Naive thymus-derived CD4-positive, alpha-beta T cell (primary cell): Measurements from ENCODE around the gene UBL7. TPM values are rescaled to one million over a fixed set of nuclear protein-coding genes. Genes with fewer than 3 reads are reported as not detected.
A peak's percentile ranks its signal among the peaks of the same experiment; 100 is the strongest.

Source experiments
- ATAC-seq: fragments of 150-1000 bp; cut with Tn5 transposase; 2 replicates; pipeline ENCODE4 v1.10.0; 2021; ENCODE audit warnings: mild to moderate bottlenecking, moderate library complexity
- CTCF ChIA-PET: fragments of 350-600 bp; sonication (Branson Sonifier 250); formaldehyde crosslinking; loops from one replicate; lab custom pipeline; 2021; ENCODE audit warnings: antibody characterized with exemption; lab: Charles Lee
- POLR2A ChIA-PET: fragments of 350-600 bp; sonication (Branson Sonifier 250); formaldehyde crosslinking; loops from one replicate; lab custom pipeline; 2021; ENCODE audit warnings: antibody characterized with exemption, inconsistent platforms; lab: Charles Lee
- DNase-seq, 9 donors: peaks; one replicate each; pipeline versions ENCODE4 v3.0.0 to v3.0.0-alpha.2; 2020 to 2022; ENCODE audit warnings: mixed read lengths in 1 of 9
- H3K27ac ChIP-seq: one replicate; pipeline ENCODE4 v1.7.0; 2013; ENCODE audit warnings: mild to moderate bottlenecking, low read depth, low read length, moderate library complexity
- H3K27me3 ChIP-seq, 2 donors: one replicate each; pipeline ENCODE4 v1.7.0; 2013; ENCODE audit warnings: low read length in 2 of 2, mild to moderate bottlenecking in 2 of 2, moderate library complexity in 2 of 2; ENCODE audit not compliant: control insufficient read depth in 2 of 2, insufficient read depth in 2 of 2
- H3K36me3 ChIP-seq, 3 experiments: 1 replicate in 2 of 3; 2 replicates in 1 of 3; pipeline ENCODE4 v1.7.0; 2013; ENCODE audit warnings: low read length in 3 of 3, mild to moderate bottlenecking in 3 of 3, moderate library complexity in 1 of 3; ENCODE audit not compliant: insufficient read depth in 3 of 3, control insufficient read depth in 2 of 3
- H3K4me1 ChIP-seq, 2 donors: one replicate each; pipeline ENCODE4 v1.7.0; 2013; ENCODE audit warnings: low read length in 2 of 2, mild to moderate bottlenecking in 2 of 2, moderate library complexity in 1 of 2; ENCODE audit not compliant: control insufficient read depth in 2 of 2, insufficient read depth in 2 of 2
- H3K4me3 ChIP-seq: 2 replicates; pipeline ENCODE4 v1.7.0; 2013; ENCODE audit warnings: mild to moderate bottlenecking, low read length
- H3K9me3 ChIP-seq, 3 experiments: 1 replicate in 2 of 3; 2 replicates in 1 of 3; pipeline ENCODE4 v1.7.0; 2013; ENCODE audit warnings: low read length in 3 of 3; ENCODE audit not compliant: control insufficient read depth in 2 of 3
- H3K27ac Mint-ChIP-seq, 9 donors: one replicate each; pipeline ENCODE4 v1.8.0; 2020 to 2022; ENCODE audit warnings: mixed read lengths in 9 of 9, mild to moderate bottlenecking in 8 of 9, moderate library complexity in 5 of 9, inconsistent platforms in 2 of 9
- H3K27me3 Mint-ChIP-seq, 5 donors: one replicate each; pipeline ENCODE4 v1.8.0; 2021 to 2022; ENCODE audit warnings: mixed read lengths in 5 of 5, mild to moderate bottlenecking in 1 of 5
- H3K36me3 Mint-ChIP-seq, 5 donors: one replicate each; pipeline ENCODE4 v1.8.0; 2020 to 2022; ENCODE audit warnings: mixed read lengths in 5 of 5, mild to moderate bottlenecking in 3 of 5, inconsistent platforms in 1 of 5
- H3K4me1 Mint-ChIP-seq, 7 donors: one replicate each; pipeline ENCODE4 v1.8.0; 2020 to 2022; ENCODE audit warnings: mixed read lengths in 7 of 7, mild to moderate bottlenecking in 3 of 7, inconsistent platforms in 1 of 7
- H3K4me3 Mint-ChIP-seq, 10 donors: one replicate each; pipeline ENCODE4 v1.8.0; 2020 to 2022; ENCODE audit warnings: mild to moderate bottlenecking in 10 of 10, mixed read lengths in 10 of 10, moderate library complexity in 6 of 10, inconsistent platforms in 2 of 10
- H3K9me3 Mint-ChIP-seq, 11 donors: one replicate each; pipeline ENCODE4 v1.8.0; 2020 to 2022; ENCODE audit warnings: mixed read lengths in 11 of 11, mild to moderate bottlenecking in 4 of 11, inconsistent platforms in 1 of 11, moderate library complexity in 1 of 11
- intact Hi-C, 2 donors: fragments of 100-400 bp; cut with micrococcal nuclease; formaldehyde crosslinking; loops; one replicate each; pipeline ENCODE4 v1.15.1; 2023
- polyA plus RNA-seq, 2 donors: library from polyadenylated mRNA; unstranded; fragments of 300-500 nt; fragmentation: Illumina TruSeq; gene quantifications; one replicate each; pipeline ENCODE4 v1.2.3, GENCODE V29; 2021
- total RNA-seq, 6 experiments: library from RNA in 5 of 6; stranded (reverse) in 5 of 6; gene quantifications; 1 replicate in 5 of 6; 2 replicates in 1 of 6; pipeline ENCODE4 v1.2.3 and lab custom pipeline; 2021 to 2026

UBL7 gene
- total and polyA plus RNA-seq, 7 experiments from 2014 or later: 20.2 to 127 (median 44.0) TPM

GRCh38 chr15:74500401-74500800 is 39.4 kb upstream of the UBL7 start:
- no peak for DNase-seq
- H3K4me1 ChIP-seq: no peaks in the 10 kb centered on the region
- H3K4me3 ChIP-seq: no peak overlapping the region
- no peak for ATAC-seq
- Mint-ChIP-seq H3K36me3 (peaks cover 8 to 34% (median 18%) of the 10 kb centered on the region in 5 donors), H3K27me3 (no peaks in the 10 kb centered on the region), H3K4me1 (peaks cover 0 to 6% (median 0%) of the 10 kb centered on the region in 7 donors), H3K27ac (peak overlapping the region in 2 of 9 donors; percentile 46 to 59), H3K9me3 (peaks cover 0 to 2% (median 0%) of the 10 kb centered on the region in 11 donors), H3K4me3 (no peak overlapping the region)
- H3K27ac ChIP-seq: no peak overlapping the region
- ChIA-PET CTCF (no interaction called here), POLR2A (no interaction called here)
- intact Hi-C loops: no loop called here
- no peaks in the 10 kb centered on the region for H3K36me3 ChIP-seq
- no peaks in the 10 kb centered on the region for H3K27me3 ChIP-seq
- no peaks in the 10 kb centered on the region for H3K9me3 ChIP-seq

GRCh38 chr15:74499366-74499765 is 38.4 kb upstream of the UBL7 start:
- Mint-ChIP-seq H3K27ac (no peak overlapping the region), H3K36me3 (peaks cover 8 to 30% (median 18%) of the 10 kb centered on the region in 5 donors), H3K9me3 (peaks cover 0 to 2% (median 0%) of the 10 kb centered on the region in 11 donors), H3K4me3 (no peak overlapping the region), H3K27me3 (no peaks in the 10 kb centered on the region), H3K4me1 (peaks cover 0 to 6% (median 0%) of the 10 kb centered on the region in 7 donors)
- Histone ChIP-seq H3K4me3 (no peak overlapping the region), H3K27ac (no peak overlapping the region), H3K4me1 (no peaks in the 10 kb centered on the region), H3K27me3 (no peaks in the 10 kb centered on the region), H3K9me3 (no peaks in the 10 kb centered on the region), H3K36me3 (no peaks in the 10 kb centered on the region)
- ChIA-PET POLR2A (interaction anchor here (0.7 kb wide), 1 partner anchor 29 kb away, joined by 3 read pairs; no protein-coding TSS in a partner anchor), CTCF (no interaction called here)
- intact Hi-C loops: no loop called here
- no peak for DNase-seq
- ATAC-seq: no peak

DNA sequence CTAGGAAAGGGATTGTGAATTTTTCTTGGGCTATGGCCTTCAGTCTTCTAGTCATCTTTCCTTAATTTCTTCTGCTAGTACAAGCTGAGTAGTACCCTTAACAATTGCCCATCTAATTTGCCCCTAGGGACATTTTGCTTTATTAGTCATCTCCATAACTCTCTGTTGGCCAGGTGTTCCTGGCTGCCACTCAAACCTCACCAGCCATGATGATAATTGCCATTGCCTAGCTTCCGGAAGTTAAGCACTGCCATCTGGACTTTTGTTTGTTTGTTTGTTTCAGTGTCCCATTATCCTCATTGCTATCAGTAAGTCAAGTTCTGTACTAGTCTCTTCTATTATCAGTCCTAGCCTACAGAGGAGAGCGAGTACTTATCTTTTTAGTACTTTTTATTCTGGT is 36.6 kb upstream of the UBL7 start:
- H3K9me3 ChIP-seq: no peaks in the 10 kb centered on the region
- ATAC-seq (no peak), DNase-seq (no peak)
- Mint-ChIP-seq H3K4me1 (peaks cover 0 to 3% (median 0%) of the 10 kb centered on the region in 7 donors), H3K9me3 (no peaks in the 10 kb centered on the region), H3K27ac (no peak overlapping the region), H3K36me3 (peaks cover 2 to 24% (median 8%) of the 10 kb centered on the region in 5 donors), H3K27me3 (no peaks in the 10 kb centered on the region), H3K4me3 (no peak overlapping the region)
- POLR2A ChIA-PET: no interaction called here
- H3K4me1 ChIP-seq: no peaks in the 10 kb centered on the region
- intact Hi-C loops: no loop called here
- no peak overlapping the region for H3K27ac ChIP-seq
- CTCF ChIA-PET: no interaction called here
- no peak overlapping the region for H3K4me3 ChIP-seq
- H3K27me3 ChIP-seq: no peaks in the 10 kb centered on the region
- H3K36me3 ChIP-seq: no peaks in the 10 kb centered on the region

GRCh38 chr15:74496648-74497047 is 35.7 kb upstream of the UBL7 start:
- Histone ChIP-seq H3K4me1 (no peaks in the 10 kb centered on the region), H3K9me3 (no peaks in the 10 kb centered on the region), H3K27ac (no peak overlapping the region), H3K4me3 (no peak overlapping the region), H3K36me3 (no peaks in the 10 kb centered on the region), H3K27me3 (no peaks in the 10 kb centered on the region)
- ChIA-PET CTCF (no interaction called here), POLR2A (interaction anchor here (0.6 kb wide), 1 partner anchor 53 kb away, joined by 4 read pairs; no protein-coding TSS in a partner anchor)
- no peaks in the 10 kb centered on the region for H3K9me3 Mint-ChIP-seq
- DNase-seq (no peak), ATAC-seq (no peak)
- intact Hi-C loops: no loop called here
- H3K27me3 Mint-ChIP-seq: no peaks in the 10 kb centered on the region
- H3K4me3 Mint-ChIP-seq: no peak overlapping the region
- H3K4me1 Mint-ChIP-seq: peaks cover 0 to 2% (median 0%) of the 10 kb centered on the region in 7 donors
- peaks cover 0 to 25% (median 1%) of the 10 kb centered on the region in 5 donors for H3K36me3 Mint-ChIP-seq
- H3K27ac Mint-ChIP-seq: no peak overlapping the region

DNA sequence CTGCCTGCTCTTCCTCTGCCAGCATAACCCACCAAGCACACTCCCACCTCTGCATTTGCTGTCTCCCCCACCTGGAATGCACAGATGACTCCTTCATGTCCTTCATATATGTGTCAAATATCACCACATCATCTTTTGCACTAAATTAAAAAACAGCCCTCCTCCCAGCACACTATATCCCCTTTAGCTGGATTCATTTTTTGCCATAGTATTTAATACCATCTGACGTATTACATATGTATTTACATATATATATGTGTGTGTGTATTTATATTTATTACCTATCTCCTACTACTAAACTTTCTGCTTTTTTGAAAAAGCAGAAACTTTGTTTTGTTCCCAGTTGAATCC is 29.4 kb upstream of the UBL7 start:
- H3K9me3 ChIP-seq: no peaks in the 10 kb centered on the region
- no peaks in the 10 kb centered on the region for H3K9me3 Mint-ChIP-seq
- no peaks in the 10 kb centered on the region for H3K27me3 ChIP-seq
- H3K27ac Mint-ChIP-seq: peak overlapping the region in 4 of 9 donors; percentile 44 to 71 (median 64)
- H3K36me3 Mint-ChIP-seq: peaks cover 0 to 14% (median 3%) of the 10 kb centered on the region in 5 donors
- peaks cover 5 to 11% of the 10 kb centered on the region in 2 donors for H3K4me1 ChIP-seq
- H3K4me1 Mint-ChIP-seq: peaks cover 7 to 20% (median 13%) of the 10 kb centered on the region in 7 donors
- no peak overlapping the region for H3K27ac ChIP-seq
- H3K36me3 ChIP-seq: no peaks in the 10 kb centered on the region
- no peak for DNase-seq
- no peak for ATAC-seq
- no peak overlapping the region for H3K4me3 ChIP-seq
- ChIA-PET POLR2A (no interaction called here), CTCF (interaction anchor here (0.6 to 1.6 kb wide), 3 partner anchors 8 to 116 kb away, joined by 3 to 6 read pairs (median 4); no protein-coding TSS in a partner anchor)
- H3K27me3 Mint-ChIP-seq: no peaks in the 10 kb centered on the region
- intact Hi-C loops: loop anchor here (1.0 kb wide), 2 partner anchors 29 to 53 kb away; partner anchors contain the start of gene UBL7 (in 2 of the 2)
- peak overlapping the region in 7 of 10 donors; percentile 7 to 40 (median 25) for H3K4me3 Mint-ChIP-seq

- Mint-ChIP-seq H3K4me3 (peak overlapping the region in 7 of 10 donors; percentile 7 to 40 (median 25)), H3K4me1 (peaks cover 7 to 20% (median 13%) of the 10 kb centered on the region in 7 donors), H3K27ac (peak overlapping the region in 6 of 9 donors; percentile 39 to 71 (median 62)), H3K36me3 (peaks cover 0 to 11% (median 3%) of the 10 kb centered on the region in 5 donors), H3K27me3 (no peaks in the 10 kb centered on the region), H3K9me3 (no peaks in the 10 kb centered on the region)
- H3K9me3 ChIP-seq: no peaks in the 10 kb centered on the region
- ChIA-PET POLR2A (interaction anchor here (0.7 kb wide), 1 partner anchor 115 kb away, joined by 3 read pairs; no protein-coding TSS in a partner anchor), CTCF (interaction anchor here (0.5 to 1.7 kb wide), 6 partner anchors 49 to 119 kb away, joined by 3 to 6 read pairs (median 4); no protein-coding TSS in a partner anchor)
- H3K27ac ChIP-seq: no peak overlapping the region
- H3K27me3 ChIP-seq: no peaks in the 10 kb centered on the region
- no peak overlapping the region for H3K4me3 ChIP-seq
- peaks cover 5 to 11% of the 10 kb centered on the region in 2 donors for H3K4me1 ChIP-seq
- intact Hi-C loops: loop anchor here (1.0 kb wide), 5 partner anchors 28 to 115 kb away; partner anchors contain the start of gene UBL7 (in 2 of the 2)
- ATAC-seq (peak; percentile 97), DNase-seq (peak; percentile 26 to 67 (median 51))
- no peaks in the 10 kb centered on the region for H3K36me3 ChIP-seq
Observed at GRCh38 chr15:74489518-74490338, 28.8 kb upstream of the UBL7 start.
